ENCODE data around the gene CCDC188.

Gene CCDC188

GRCh38 chr22:20108757-20109230 lies 42.1 kb downstream of the CCDC188 start:
- TF ChIP-seq CTCF (conservative IDR thresholded peaks at IDR 0.05; ENCODE audit: low read depth, low read length) = no peak
- no peak for DNase-seq (ENCODE audit: low read depth)
- H3K4me3 ChIP-seq (ENCODE audit: low read length) = no peak overlapping the region

GRCh38 chr22:20107951-20108756 lies 42.7 kb downstream of the CCDC188 start:
- H3K4me3 ChIP-seq (ENCODE audit: low read length) = no peak overlapping the region
- TF ChIP-seq CTCF (conservative IDR thresholded peaks at IDR 0.05; ENCODE audit: low read depth, low read length) = no peak
- DNase-seq (ENCODE audit: low read depth) = no peak

- TF ChIP-seq CTCF (conservative IDR thresholded peaks at IDR 0.05; ENCODE audit: low read depth, low read length) = no peak
- H3K4me3 ChIP-seq (ENCODE audit: low read length) = no peak overlapping the region
- no peak for DNase-seq (ENCODE audit: low read depth)
Measured at GRCh38 chr22:20107471-20107901, 43.4 kb downstream of the CCDC188 start.

GRCh38 chr22:20106849-20107237 lies 44.0 kb downstream of the CCDC188 start:
- H3K4me3 ChIP-seq (ENCODE audit: low read length) = no peak overlapping the region
- no peak for DNase-seq (ENCODE audit: low read depth)
- no peak for TF ChIP-seq CTCF (conservative IDR thresholded peaks at IDR 0.05; ENCODE audit: low read depth, low read length)

GRCh38 chr22:20106205-20106848 lies 44.5 kb downstream of the CCDC188 start:
- no peak overlapping the region for H3K4me3 ChIP-seq (ENCODE audit: low read length)
- no peak for DNase-seq (ENCODE audit: low read depth)
- no peak for TF ChIP-seq CTCF (conservative IDR thresholded peaks at IDR 0.05; ENCODE audit: low read depth, low read length)

- H3K4me3 ChIP-seq (ENCODE audit: low read length) = no peak overlapping the region
- no peak for TF ChIP-seq CTCF (conservative IDR thresholded peaks at IDR 0.05; ENCODE audit: low read depth, low read length)
- no peak for DNase-seq (ENCODE audit: low read depth)
Measured at GRCh38 chr22:20105456-20106204, 45.2 kb downstream of the CCDC188 start.
